T-helper 2 cell (primary cell): ENCODE measurements around the gene RYR3.

Experiments used
- DNase-seq, 5 experiments: peaks; one replicate each; pipeline versions ENCODE4 v3.0.0 to v3.0.0-alpha.2; 2012 to 2022

The RYR3 gene

GRCh38 chr15:33848011-33848410 is 537.2 kb downstream of the RYR3 start:
- DNase-seq = no peak

DNA sequence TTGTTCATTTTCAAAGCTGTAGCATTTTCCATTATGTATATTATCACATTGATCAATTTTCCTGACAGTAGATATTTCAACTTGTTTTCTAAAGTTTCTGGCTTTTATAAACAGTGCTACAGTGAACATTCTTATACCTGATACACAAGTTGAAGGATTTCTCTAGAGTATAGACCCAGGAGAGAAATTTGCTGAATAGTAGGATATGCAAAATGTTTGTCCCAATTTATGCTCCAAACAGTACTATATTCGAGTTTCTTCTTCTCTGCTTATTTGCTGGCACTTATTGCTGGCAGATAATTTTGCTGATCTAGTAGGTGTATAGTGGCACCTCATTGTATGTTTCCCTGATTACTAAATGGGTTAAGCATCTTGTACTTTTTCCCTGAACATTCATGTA is 540.3 kb downstream of the RYR3 start:
- no peak for DNase-seq

GRCh38 chr15:33852094-33852493 is 541.3 kb downstream of the RYR3 start:
- no peak for DNase-seq

- no peak for DNase-seq
Observed at GRCh38 chr15:33852570-33852969, 541.8 kb downstream of the RYR3 start.

GRCh38 chr15:33857726-33858125 is 547.0 kb downstream of the RYR3 start:
- no peak for DNase-seq

- no peak for DNase-seq
Observed at GRCh38 chr15:33858836-33859235, 548.1 kb downstream of the RYR3 start.

DNA sequence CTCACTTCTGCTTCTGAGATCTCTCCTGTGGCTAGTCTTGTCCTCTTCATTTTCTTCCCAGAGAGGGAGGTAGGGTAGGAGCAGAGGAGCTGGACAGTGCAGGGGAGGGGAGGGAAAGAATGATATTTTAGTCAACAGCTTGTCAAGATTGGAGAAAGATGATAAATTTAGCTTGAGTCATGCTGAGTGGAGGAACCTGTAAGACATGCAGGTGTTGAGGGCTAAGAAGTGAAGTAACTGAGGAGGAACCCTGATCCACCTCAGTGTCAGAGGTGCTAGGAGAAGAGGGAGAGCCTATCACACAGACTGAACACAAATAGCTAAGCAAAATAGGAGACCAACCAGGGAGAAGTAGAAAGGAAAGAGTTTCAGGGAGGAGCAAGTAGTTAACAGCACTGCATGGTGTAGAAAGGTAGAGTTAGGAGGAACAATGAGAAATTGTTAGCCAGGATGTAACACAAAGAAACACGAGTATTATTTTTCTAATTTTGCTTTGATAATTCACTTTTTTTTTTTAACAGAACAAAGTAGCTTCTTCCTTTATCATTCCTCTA is 549.3 kb downstream of the RYR3 start:
- DNase-seq = no peak

- DNase-seq = no peak
Observed at GRCh38 chr15:33860754-33861153, 550.0 kb downstream of the RYR3 start.

DNA sequence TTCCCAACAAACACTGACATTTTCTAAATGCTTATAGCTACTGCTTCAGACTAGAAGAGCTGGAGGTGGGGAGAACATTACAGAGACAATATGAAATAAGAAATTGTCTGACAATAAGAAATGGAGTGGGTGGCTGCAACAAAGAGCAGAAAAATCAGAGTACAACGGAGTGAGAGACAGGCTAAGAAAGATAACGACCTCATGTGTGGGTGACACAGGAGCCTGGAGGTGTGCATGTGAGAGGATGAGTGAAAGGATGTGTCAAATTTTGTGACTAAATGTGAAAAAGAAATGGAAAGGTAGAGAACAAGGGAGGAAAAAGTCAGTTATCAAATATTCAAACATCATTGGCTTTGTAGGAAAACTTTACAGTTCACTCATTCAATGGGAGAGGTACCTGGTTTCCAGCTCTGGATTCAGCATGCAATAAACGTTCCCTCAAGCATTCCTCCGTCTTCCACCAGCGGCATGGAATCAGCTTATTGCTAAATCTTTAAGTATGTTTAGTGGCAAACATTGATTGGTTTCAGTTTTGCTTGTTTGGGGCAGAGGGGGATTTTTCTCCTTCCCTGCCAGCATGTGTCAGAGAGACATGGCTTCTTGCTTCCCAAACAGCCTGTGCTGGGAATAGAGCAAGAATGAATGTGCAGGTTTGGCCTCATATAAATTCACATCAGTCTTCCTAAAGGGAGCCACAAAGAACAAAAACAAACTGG is 553.8 kb downstream of the RYR3 start:
- DNase-seq = no peak

DNA sequence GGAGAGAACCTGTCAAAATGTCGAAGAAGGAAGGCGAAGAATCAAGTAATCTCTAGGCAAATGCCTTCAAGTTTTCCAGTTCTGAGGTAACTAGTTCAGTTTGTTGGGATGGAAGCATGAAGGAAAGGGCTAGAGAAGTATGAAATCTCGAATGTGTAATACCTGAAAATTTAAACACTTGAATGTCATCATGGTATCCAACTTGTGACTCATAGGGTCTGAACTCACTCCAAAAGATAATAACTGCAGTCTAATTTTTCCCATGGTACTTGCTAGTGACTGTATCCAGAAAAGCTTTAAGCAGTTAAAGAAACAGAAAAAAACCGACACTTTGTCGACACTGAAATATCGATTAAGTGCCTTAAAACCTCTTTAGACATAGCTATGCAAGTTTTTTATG is 554.6 kb downstream of the RYR3 start:
- no peak for DNase-seq

- DNase-seq = no peak
Observed at GRCh38 chr15:33866101-33866737, 555.5 kb downstream of the RYR3 start.

DNA sequence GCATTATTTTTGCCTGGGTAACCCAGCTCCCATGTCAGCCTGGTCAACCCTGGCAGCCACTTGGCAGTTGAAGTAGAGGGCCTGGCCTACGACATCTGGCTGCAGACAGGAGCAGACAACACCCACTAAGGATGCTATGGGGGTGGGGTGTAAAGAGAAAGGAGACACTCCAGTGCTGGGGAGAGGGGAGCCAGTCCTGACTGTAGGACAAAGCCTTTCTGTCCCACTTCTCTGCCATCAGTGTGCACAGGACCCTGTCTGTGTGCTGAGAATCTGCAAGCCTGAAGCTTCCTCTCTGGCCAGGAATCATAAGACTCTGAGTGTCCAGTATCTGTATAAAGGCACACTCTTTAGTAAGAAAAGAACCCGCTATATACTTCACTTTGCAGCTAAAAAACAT is 561.2 kb downstream of the RYR3 start:
- no peak for DNase-seq

GRCh38 chr15:33872416-33873106 is 561.8 kb downstream of the RYR3 start:
- DNase-seq = no peak

DNA sequence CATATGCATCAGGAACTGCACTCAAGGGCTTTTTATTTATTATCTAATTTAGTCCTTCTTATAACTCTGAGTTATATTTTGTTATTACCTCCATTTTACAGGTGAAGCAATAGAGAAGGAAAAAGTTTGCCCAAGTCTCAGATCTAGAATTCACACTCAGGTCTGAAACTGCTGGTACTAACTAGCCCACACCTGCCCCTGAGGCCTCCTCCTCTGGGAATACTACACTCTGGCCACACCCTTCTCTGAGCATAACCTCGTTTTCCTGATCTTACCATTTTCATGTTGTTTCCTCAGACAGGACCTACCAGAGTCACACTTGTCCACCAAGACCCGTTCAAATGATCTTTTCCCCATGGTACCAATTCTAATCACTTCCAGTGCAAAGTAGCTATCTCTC is 563.4 kb downstream of the RYR3 start:
- DNase-seq = no peak

DNA sequence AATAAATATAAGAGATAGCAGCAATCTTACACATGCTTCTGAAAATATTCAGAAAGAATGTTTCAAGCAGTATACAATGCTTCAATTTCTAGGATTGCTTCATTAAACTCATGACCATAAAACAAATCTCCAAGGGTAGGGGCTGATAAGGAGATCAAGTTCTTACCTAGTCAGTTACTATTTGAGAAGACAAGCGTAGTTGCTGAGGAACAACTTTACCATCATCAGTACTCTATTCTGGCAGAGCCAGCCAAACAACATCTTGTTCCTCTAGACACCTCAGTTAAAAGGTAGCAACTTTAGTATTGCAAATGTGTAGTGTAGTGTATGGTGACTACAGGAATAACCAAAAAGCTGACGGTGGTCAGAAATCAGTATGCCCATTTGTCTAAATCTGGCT is 572.2 kb downstream of the RYR3 start:
- DNase-seq = no peak

DNA sequence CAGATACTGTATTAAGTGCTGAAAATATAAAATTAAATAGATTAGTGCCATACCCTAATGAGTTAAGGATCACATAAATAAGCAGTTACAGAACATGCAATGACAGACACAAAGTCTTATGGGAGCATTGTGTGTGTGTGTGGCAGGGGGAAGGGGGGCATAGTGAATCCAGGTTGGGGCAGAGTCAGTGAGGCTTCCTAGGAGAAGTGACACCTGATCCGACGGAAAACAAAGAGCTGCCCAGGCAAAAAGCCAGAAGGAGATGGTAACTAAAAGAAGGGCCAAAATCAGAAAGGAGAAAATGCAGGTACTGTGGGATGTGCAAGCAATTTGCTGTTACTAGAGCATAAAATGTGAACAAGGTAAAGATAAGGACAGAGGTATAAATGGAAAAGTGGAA is 577.4 kb downstream of the RYR3 start:
- no peak for DNase-seq

DNA sequence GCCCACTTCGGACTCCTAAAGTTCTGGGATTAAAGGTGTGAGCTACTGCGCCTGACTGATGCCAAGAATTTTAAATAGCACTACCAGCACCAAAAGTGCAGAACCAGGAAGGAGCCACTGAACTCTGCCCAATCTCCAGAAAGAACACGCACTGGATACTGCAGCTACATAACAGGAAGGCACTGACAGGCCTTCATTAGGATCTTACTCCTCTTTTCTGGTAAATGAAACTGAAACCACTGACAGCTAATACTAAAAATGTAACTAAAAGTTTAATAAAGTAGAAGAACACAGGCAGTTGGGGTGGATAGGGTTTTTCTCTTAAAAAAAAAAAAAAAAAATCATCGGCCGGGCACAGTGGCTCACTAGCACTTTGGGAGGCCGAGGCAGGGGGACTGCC is 583.4 kb downstream of the RYR3 start:
- no peak for DNase-seq

DNA sequence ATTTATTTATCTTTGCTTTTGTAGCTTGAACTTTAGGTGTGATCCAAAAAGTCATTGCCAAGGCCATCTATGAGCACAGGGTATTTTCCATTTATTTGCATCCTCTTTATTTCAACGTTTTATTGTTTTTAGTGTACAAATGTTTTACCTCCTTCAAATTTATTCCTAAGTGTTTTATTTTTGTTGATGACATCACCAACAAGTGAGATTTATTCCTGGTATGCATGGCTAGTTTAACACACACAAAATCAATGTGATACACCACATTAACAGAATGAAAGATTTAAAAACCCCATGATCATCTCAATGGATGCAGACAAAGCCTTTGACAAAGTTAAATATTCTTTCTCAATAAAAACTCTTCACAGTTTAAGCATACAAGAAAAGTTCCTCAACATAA is 591.3 kb downstream of the RYR3 start:
- DNase-seq = no peak

- no peak for DNase-seq
Observed at GRCh38 chr15:33903661-33904060, 592.9 kb downstream of the RYR3 start.

- DNase-seq = no peak
Observed at GRCh38 chr15:33907326-33907725, 596.6 kb downstream of the RYR3 start.

DNA sequence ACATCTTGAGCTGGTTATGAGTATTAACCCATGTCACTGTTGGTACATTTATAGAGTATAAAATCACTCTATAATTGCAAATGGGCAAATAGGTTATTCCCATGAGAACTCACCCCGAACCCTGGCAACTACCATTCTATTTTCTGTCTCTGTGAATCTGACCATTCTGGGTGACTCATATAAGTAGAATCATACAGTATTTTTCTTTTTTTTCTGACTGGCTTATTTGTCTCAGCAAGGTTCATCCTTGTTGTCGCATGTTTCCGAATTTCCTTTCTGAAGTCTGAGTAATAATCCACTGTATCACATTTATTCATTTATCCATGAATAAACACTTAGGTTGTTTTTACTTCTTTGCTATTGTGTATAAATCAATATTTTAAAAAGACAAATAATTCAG is 597.6 kb downstream of the RYR3 start:
- no peak for DNase-seq

GRCh38 chr15:33910741-33911140 is 600.0 kb downstream of the RYR3 start:
- no peak for DNase-seq

GRCh38 chr15:33912326-33912725 is 601.6 kb downstream of the RYR3 start:
- no peak for DNase-seq

GRCh38 chr15:33913459-33913858 is 602.7 kb downstream of the RYR3 start:
- no peak for DNase-seq
